ENCODE data around the gene MGLL.
"Not testable (repeated sequence)": the region's sequence is repeated elsewhere in the genome, so short reads cannot be mapped to it uniquely, and the experiment has no call there.

Gene MGLL

GRCh38 chr3:127682561-127682960 is 139.8 kb downstream of the MGLL start:
- DNase-seq = peak; percentile 57

GRCh38 chr3:127682175-127682554 is 140.2 kb downstream of the MGLL start:
- not testable (repeated sequence) for DNase-seq

GRCh38 chr3:127680798-127681221 is 141.5 kb downstream of the MGLL start:
- DNase-seq = no peak

GRCh38 chr3:127680146-127680661 is 142.1 kb downstream of the MGLL start:
- DNase-seq = no peak

GRCh38 chr3:127679534-127680145 is 142.7 kb downstream of the MGLL start:
- DNase-seq = no peak

GRCh38 chr3:127678611-127679533 is 143.4 kb downstream of the MGLL start:
- DNase-seq = no peak

GRCh38 chr3:127678315-127678599 is 144.1 kb downstream of the MGLL start:
- DNase-seq = no peak

GRCh38 chr3:127677541-127678314 is 144.6 kb downstream of the MGLL start:
- DNase-seq = no peak

- no peak for DNase-seq
These were observed 145.4 kb downstream of the MGLL start for GRCh38 chr3:127676921-127677351.

- DNase-seq = no peak
These were observed 145.9 kb downstream of the MGLL start for GRCh38 chr3:127676456-127676855.

- no peak for DNase-seq
These were observed 146.5 kb downstream of the MGLL start for GRCh38 chr3:127675651-127676391.

- DNase-seq = no peak
These were observed 147.5 kb downstream of the MGLL start for GRCh38 chr3:127674790-127675189.

GRCh38 chr3:127674101-127674721 is 148.1 kb downstream of the MGLL start:
- DNase-seq = no peak

GRCh38 chr3:127673191-127674100 is 148.9 kb downstream of the MGLL start:
- DNase-seq = peak; percentile 82

- peak; percentile 94 for DNase-seq
These were observed 149.7 kb downstream of the MGLL start, which contains the start of gene ABTB1 for GRCh38 chr3:127672429-127673190. ABTB1 (plus strand) TSS chr3:127672952; CDS start chr3:127673026, 74 bp downstream.

GRCh38 chr3:127671523-127672428 is 150.5 kb downstream of the MGLL start:
- DNase-seq = peak; percentile 31

- no peak for DNase-seq
These were observed 151.4 kb downstream of the MGLL start for GRCh38 chr3:127670761-127671522.

GRCh38 chr3:127670229-127670559 is 152.1 kb downstream of the MGLL start:
- no peak for DNase-seq

All from NCI-H146 (cell line).